SH-SY5Y (cell line): ENCODE data around the gene GTF2A1.

Experiments used
- GATA2 ChIP-seq: IDR thresholded peaks from 2 replicates; pipeline ENCODE4 v1.6.1; 2011; ENCODE audit warnings: mild to moderate bottlenecking, low read depth, low read length
- GATA3 ChIP-seq: IDR thresholded peaks from 2 replicates; pipeline ENCODE4 v1.6.1; 2011; ENCODE audit warnings: low read depth, mild to moderate bottlenecking, low read length, moderate library complexity

- TF ChIP-seq GATA2 (no peak), GATA3 (no peak)
These were observed 59.7 kb downstream of the GTF2A1 start for GRCh38 chr14:81161088-81161487.
